Measurements from ENCODE around the gene CCDC73. TPM values are rescaled to one million over a fixed set of nuclear protein-coding genes. Genes with fewer than 3 reads are reported as not detected.
A peak's percentile ranks its signal among the peaks of the same experiment; 100 is the strongest.
"Not testable (repeated sequence)": the region's sequence is repeated elsewhere in the genome, so short reads cannot be mapped to it uniquely, and the experiment has no call there.

Gene CCDC73
- total RNA-seq, 4 donors from 2014 or later = not detected

- peak overlapping the region; percentile 60 to 71 (median 62) for H3K4me3 ChIP-seq
- H3K27me3 ChIP-seq = peaks cover 0 to 31% (median 10%) of the 10 kb centered on the region in 4 donors
- WGBS = 32% methylated on average over 6 of the region's 6 CpGs
- TF ChIP-seq POLR2AphosphoS5 (IDR thresholded peaks at IDR 0.05) = no peak
- TF ChIP-seq CTCF (IDR thresholded peaks at IDR 0.05) = no peak
- no peak for TF ChIP-seq EP300 (IDR thresholded peaks at IDR 0.05)
- TF ChIP-seq POLR2A (IDR thresholded peaks at IDR 0.05; ENCODE audit: low read depth) = no peak
- DNase-seq (ENCODE audit: extremely low spot score) = no peak
- peak overlapping the region in 1 of 4 donors; percentile 46 for H3K27ac ChIP-seq (replicated peaks in 1 of 4)
- peaks cover 5 to 18% (median 13%) of the 10 kb centered on the region in 4 donors for H3K4me1 ChIP-seq
- H3K36me3 ChIP-seq = no peaks in the 10 kb centered on the region
- intact Hi-C loops (cut with DNase I) = no loop called here
- H3K9me3 ChIP-seq = no peaks in the 10 kb centered on the region
Observed at GRCh38 chr11:32830413-32830738, 35.9 kb upstream of the CCDC73 start.

GRCh38 chr11:32829680-32830412 lies 35.4 kb upstream of the CCDC73 start, which contains the start of gene PRRG4:
Gene PRRG4, plus strand, starts transcription at chr11:32829927. Its CDS starts 603 bp downstream, at chr11:32830530.
- DNase-seq (ENCODE audit: extremely low spot score) = no peak
- H3K27ac ChIP-seq (replicated peaks in 1 of 4) = peak within 1 kb of the TSS; percentile 0 to 46 (median 33)
- H3K27me3 ChIP-seq = peaks cover 0 to 31% (median 10%) of the 10 kb centered on the region in 4 donors
- no peaks in the 10 kb centered on the region for H3K9me3 ChIP-seq
- TF ChIP-seq POLR2AphosphoS5 (IDR thresholded peaks at IDR 0.05) (peak in 1 of 2 donors; percentile 29), EP300 (IDR thresholded peaks at IDR 0.05) (no peak)
- 9% methylated on average over 29 of the region's 85 CpGs for WGBS
- no peaks in the 10 kb centered on the region for H3K36me3 ChIP-seq
- H3K4me1 ChIP-seq = peaks cover 5 to 18% (median 13%) of the 10 kb centered on the region in 4 donors
- H3K4me3 ChIP-seq = peak within 1 kb of the TSS; percentile 60 to 71 (median 62)
- intact Hi-C loops (cut with DNase I) = no loop called here

GRCh38 chr11:32829157-32829679 lies 34.8 kb upstream of the CCDC73 start:
- peaks cover 0 to 31% (median 10%) of the 10 kb centered on the region in 4 donors for H3K27me3 ChIP-seq
- TF ChIP-seq POLR2AphosphoS5 (IDR thresholded peaks at IDR 0.05) (peak in 1 of 2 donors; percentile 57), EP300 (IDR thresholded peaks at IDR 0.05) (no peak), POLR2A (IDR thresholded peaks at IDR 0.05; ENCODE audit: low read depth) (no peak), CTCF (IDR thresholded peaks at IDR 0.05) (no peak)
- H3K27ac ChIP-seq (replicated peaks in 1 of 4) = peak overlapping the region; percentile 0 to 46 (median 33)
- H3K4me3 ChIP-seq = peak overlapping the region; percentile 60 to 71 (median 62)
- H3K9me3 ChIP-seq = no peaks in the 10 kb centered on the region
- peaks cover 5 to 18% (median 13%) of the 10 kb centered on the region in 4 donors for H3K4me1 ChIP-seq
- WGBS = 22% methylated on average over 6 of the region's 12 CpGs
- H3K36me3 ChIP-seq = no peaks in the 10 kb centered on the region
- intact Hi-C loops (cut with DNase I) = no loop called here
- no peak for DNase-seq (ENCODE audit: extremely low spot score)

GRCh38 chr11:32827276-32827675 lies 32.8 kb upstream of the CCDC73 start:
- Histone ChIP-seq H3K27ac (replicated peaks in 1 of 4) (no peak overlapping the region), H3K9me3 (peaks cover 0 to 2% (median 0%) of the 10 kb centered on the region in 4 donors), H3K4me1 (peaks cover 5 to 18% (median 13%) of the 10 kb centered on the region in 4 donors), H3K36me3 (no peaks in the 10 kb centered on the region), H3K27me3 (peaks cover 0 to 31% (median 10%) of the 10 kb centered on the region in 4 donors), H3K4me3 (no peak overlapping the region)
- 93% methylated on average over 1 of the region's 1 CpG for WGBS
- no peak for TF ChIP-seq POLR2A (IDR thresholded peaks at IDR 0.05; ENCODE audit: low read depth)
- intact Hi-C loops (cut with DNase I) = no loop called here
- DNase-seq (ENCODE audit: extremely low spot score) = no peak

GRCh38 chr11:32826113-32826512 lies 31.7 kb upstream of the CCDC73 start:
- Histone ChIP-seq H3K4me3 (no peak overlapping the region), H3K36me3 (no peaks in the 10 kb centered on the region), H3K9me3 (peaks cover 0 to 2% (median 0%) of the 10 kb centered on the region in 4 donors), H3K27me3 (peaks cover 0 to 19% (median 10%) of the 10 kb centered on the region in 4 donors), H3K27ac (replicated peaks in 1 of 4) (no peak overlapping the region), H3K4me1 (peaks cover 5 to 18% (median 13%) of the 10 kb centered on the region in 4 donors)
- no peak for DNase-seq (ENCODE audit: extremely low spot score)
- intact Hi-C loops (cut with DNase I) = no loop called here
- WGBS = 48% methylated on average over 3 of the region's 3 CpGs
- no peak for TF ChIP-seq POLR2AphosphoS5 (IDR thresholded peaks at IDR 0.05)
- TF ChIP-seq EP300 (IDR thresholded peaks at IDR 0.05) = no peak
- no peak for TF ChIP-seq POLR2A (IDR thresholded peaks at IDR 0.05; ENCODE audit: low read depth)
- no peak for TF ChIP-seq CTCF (IDR thresholded peaks at IDR 0.05)

- H3K27ac ChIP-seq (replicated peaks in 1 of 4); DNase-seq (ENCODE audit: extremely low spot score); intact Hi-C loops (cut with DNase I); H3K9me3 ChIP-seq; H3K36me3 ChIP-seq; H3K4me1 ChIP-seq; H3K27me3 ChIP-seq; H3K4me3 ChIP-seq: not testable (repeated sequence)
- WGBS = 83% methylated on average over 3 of the region's 3 CpGs
Observed at GRCh38 chr11:32823617-32824016, 29.2 kb upstream of the CCDC73 start.

All from esophagus muscularis mucosa (tissue), 4 donors.